Activated naive CD4-positive, alpha-beta T cell treated with anti-CD3 and anti-CD28 coated beads, Interleukin-2, amount 50 U/mL, for 72 hours (primary cell): ENCODE measurements around the gene BOD1L1. TPM values are rescaled to one million over a fixed set of nuclear protein-coding genes. Genes with fewer than 3 reads are reported as not detected.
"Not testable (repeated sequence)": the region's sequence is repeated elsewhere in the genome, so short reads cannot be mapped to it uniquely, and the experiment has no call there.

Experiments used
- ATAC-seq, 2 donors: fragments of 150-1000 bp; cut with Tn5 transposase; 2 replicates each; pipeline ENCODE4 v1.10.0; 2021; ENCODE audit warnings: mild to moderate bottlenecking in 2 of 2, moderate library complexity in 2 of 2
- DNase-seq, 2 donors: peaks; one replicate each; pipeline ENCODE4 v3.0.0; 2021 to 2022; ENCODE audit warnings: low spot score in 2 of 2
- H3K27ac Mint-ChIP-seq, 2 donors: one replicate each; pipeline ENCODE4 v1.8.0; 2022; ENCODE audit warnings: mild to moderate bottlenecking in 2 of 2, mixed read lengths in 2 of 2
- H3K36me3 Mint-ChIP-seq, 2 donors: one replicate each; pipeline ENCODE4 v1.8.0; 2022; ENCODE audit warnings: mixed read lengths in 2 of 2
- H3K9me3 Mint-ChIP-seq, 2 donors: one replicate each; pipeline ENCODE4 v1.8.0; 2022; ENCODE audit warnings: mixed read lengths in 2 of 2
- total RNA-seq, 2 donors: library from RNA; stranded (reverse); gene quantifications; one replicate each; pipeline ENCODE4 v1.2.3, GENCODE V29; 2022

The BOD1L1 gene
- total RNA-seq, 2 donors from 2014 or later, result 36.6 to 36.8 TPM

GRCh38 chr4:13590766-13591165, 36.8 kb downstream of the BOD1L1 start:
- Mint-ChIP-seq H3K36me3 (no peaks in the 10 kb centered on the region), H3K27ac (peak overlapping the region in 1 of 2 donors; percentile 55), H3K9me3 (no peaks in the 10 kb centered on the region)
- ATAC-seq (no peak), DNase-seq (no peak)

- ATAC-seq (no peak), DNase-seq (no peak)
- H3K9me3 Mint-ChIP-seq, result no peaks in the 10 kb centered on the region
- peaks cover 4 to 5% of the 10 kb centered on the region in 2 donors for H3K36me3 Mint-ChIP-seq
- no peak overlapping the region for H3K27ac Mint-ChIP-seq
Observed at GRCh38 chr4:13588954-13589353, 38.6 kb downstream of the BOD1L1 start.

GRCh38 chr4:13584481-13584880, 43.0 kb downstream of the BOD1L1 start:
- H3K36me3 Mint-ChIP-seq, result peaks cover 5 to 13% of the 10 kb centered on the region in 2 donors
- ATAC-seq, result no peak

GRCh38 chr4:13580036-13580435, 47.5 kb downstream of the BOD1L1 start:
- Mint-ChIP-seq H3K36me3 (peaks cover 10 to 13% of the 10 kb centered on the region in 2 donors), H3K9me3 (no peaks in the 10 kb centered on the region)
- DNase-seq, result no peak

More at GRCh38 chr4:13584481-13584880, 43.0 kb downstream of the BOD1L1 start:
- Mint-ChIP-seq H3K27ac (no peak overlapping the region), H3K9me3 (no peaks in the 10 kb centered on the region)
- no peak for DNase-seq

GRCh38 chr4:13577660-13578059, 49.9 kb downstream of the BOD1L1 start:
- DNase-seq (no peak), ATAC-seq (no peak)
- Mint-ChIP-seq H3K27ac (no peak overlapping the region), H3K9me3 (no peaks in the 10 kb centered on the region), H3K36me3 (peaks cover 6 to 7% of the 10 kb centered on the region in 2 donors)

More at GRCh38 chr4:13580036-13580435, 47.5 kb downstream of the BOD1L1 start:
- H3K27ac Mint-ChIP-seq, result no peak overlapping the region
- no peak for ATAC-seq

- DNase-seq, result no peak
- Mint-ChIP-seq H3K27ac (peak overlapping the region in 1 of 2 donors; percentile 62), H3K36me3 (peaks cover 9 to 21% of the 10 kb centered on the region in 2 donors), H3K9me3 (no peaks in the 10 kb centered on the region)
- ATAC-seq, result no peak
Observed at GRCh38 chr4:13570916-13571315, 56.6 kb downstream of the BOD1L1 start.

GRCh38 chr4:13567125-13567524, 60.4 kb downstream of the BOD1L1 start:
- DNase-seq (no peak), ATAC-seq (no peak)
- no peaks in the 10 kb centered on the region for H3K9me3 Mint-ChIP-seq
- peaks cover 9 to 20% of the 10 kb centered on the region in 2 donors for H3K36me3 Mint-ChIP-seq
- no peak overlapping the region for H3K27ac Mint-ChIP-seq

GRCh38 chr4:13562876-13563275, 64.6 kb downstream of the BOD1L1 start:
- no peak for ATAC-seq
- DNase-seq, result no peak
- Mint-ChIP-seq H3K36me3 (peaks cover 8 to 9% of the 10 kb centered on the region in 2 donors), H3K27ac (no peak overlapping the region), H3K9me3 (peaks cover 0 to 4% of the 10 kb centered on the region in 2 donors)

GRCh38 chr4:13561673-13562072, 65.9 kb downstream of the BOD1L1 start:
- Mint-ChIP-seq H3K27ac (no peak overlapping the region), H3K9me3 (peaks cover 0 to 4% of the 10 kb centered on the region in 2 donors), H3K36me3 (peaks cover 5 to 6% of the 10 kb centered on the region in 2 donors)
- ATAC-seq (no peak), DNase-seq (no peak)

- not testable (repeated sequence) for ATAC-seq, H3K27ac Mint-ChIP-seq, H3K9me3 Mint-ChIP-seq
Observed at GRCh38 chr4:13560111-13560510, 67.4 kb downstream of the BOD1L1 start.

GRCh38 chr4:13559413-13559812, 68.1 kb downstream of the BOD1L1 start:
- no peak for DNase-seq
- Mint-ChIP-seq H3K27ac (no peak overlapping the region), H3K9me3 (peaks cover 0 to 4% of the 10 kb centered on the region in 2 donors), H3K36me3 (no peaks in the 10 kb centered on the region)
- ATAC-seq, result no peak

More at GRCh38 chr4:13560111-13560510, 67.4 kb downstream of the BOD1L1 start:
- not testable (repeated sequence) for DNase-seq, H3K36me3 Mint-ChIP-seq

- Mint-ChIP-seq H3K9me3 (peaks cover 0 to 4% of the 10 kb centered on the region in 2 donors), H3K36me3 (no peaks in the 10 kb centered on the region), H3K27ac (no peak overlapping the region)
- ATAC-seq (no peak), DNase-seq (no peak)
Observed at GRCh38 chr4:13558881-13559280, 68.6 kb downstream of the BOD1L1 start.

GRCh38 chr4:13555325-13555724, 72.2 kb downstream of the BOD1L1 start:
- no peak for DNase-seq
- no peak overlapping the region for H3K27ac Mint-ChIP-seq
- peaks cover 0 to 5% of the 10 kb centered on the region in 2 donors for H3K9me3 Mint-ChIP-seq
- no peak for ATAC-seq
- H3K36me3 Mint-ChIP-seq, result peaks cover 0 to 10% of the 10 kb centered on the region in 2 donors

- H3K27ac Mint-ChIP-seq, result no peak overlapping the region
- peaks cover 0 to 10% of the 10 kb centered on the region in 2 donors for H3K36me3 Mint-ChIP-seq
- no peak for ATAC-seq
- DNase-seq, result no peak
- H3K9me3 Mint-ChIP-seq, result peaks cover 0 to 5% of the 10 kb centered on the region in 2 donors
Observed at GRCh38 chr4:13553081-13553480, 74.4 kb downstream of the BOD1L1 start.

GRCh38 chr4:13548984-13549546, 78.5 kb downstream of the BOD1L1 start:
- peak; percentile 71 to 84 for ATAC-seq
- H3K9me3 Mint-ChIP-seq, result peaks cover 0 to 5% of the 10 kb centered on the region in 2 donors
- no peak overlapping the region for H3K27ac Mint-ChIP-seq
- DNase-seq, result peak in 1 of 2 donors; percentile 91
- H3K36me3 Mint-ChIP-seq, result peaks cover 17 to 29% of the 10 kb centered on the region in 2 donors

- peaks cover 17 to 29% of the 10 kb centered on the region in 2 donors for H3K36me3 Mint-ChIP-seq
- DNase-seq (no peak), ATAC-seq (no peak)
- H3K9me3 Mint-ChIP-seq, result peaks cover 0 to 5% of the 10 kb centered on the region in 2 donors
- H3K27ac Mint-ChIP-seq, result no peak overlapping the region
Observed at GRCh38 chr4:13548059-13548983, 79.2 kb downstream of the BOD1L1 start.

GRCh38 chr4:13547485-13548041, 80.0 kb downstream of the BOD1L1 start:
- DNase-seq (peak in 1 of 2 donors; percentile 22), ATAC-seq (peak in 1 of 2 donors; percentile 35)
- Mint-ChIP-seq H3K36me3 (peaks cover 17 to 37% of the 10 kb centered on the region in 2 donors), H3K27ac (no peak overlapping the region), H3K9me3 (peaks cover 0 to 5% of the 10 kb centered on the region in 2 donors)
